ENCODE results near the gene CYP26B1. TPM values are rescaled to one million over a fixed set of nuclear protein-coding genes. Genes with fewer than 3 reads are reported as not detected.

The CYP26B1 gene
- total RNA-seq, 1 experiment from 2014 or later, result 3.9 TPM

DNA sequence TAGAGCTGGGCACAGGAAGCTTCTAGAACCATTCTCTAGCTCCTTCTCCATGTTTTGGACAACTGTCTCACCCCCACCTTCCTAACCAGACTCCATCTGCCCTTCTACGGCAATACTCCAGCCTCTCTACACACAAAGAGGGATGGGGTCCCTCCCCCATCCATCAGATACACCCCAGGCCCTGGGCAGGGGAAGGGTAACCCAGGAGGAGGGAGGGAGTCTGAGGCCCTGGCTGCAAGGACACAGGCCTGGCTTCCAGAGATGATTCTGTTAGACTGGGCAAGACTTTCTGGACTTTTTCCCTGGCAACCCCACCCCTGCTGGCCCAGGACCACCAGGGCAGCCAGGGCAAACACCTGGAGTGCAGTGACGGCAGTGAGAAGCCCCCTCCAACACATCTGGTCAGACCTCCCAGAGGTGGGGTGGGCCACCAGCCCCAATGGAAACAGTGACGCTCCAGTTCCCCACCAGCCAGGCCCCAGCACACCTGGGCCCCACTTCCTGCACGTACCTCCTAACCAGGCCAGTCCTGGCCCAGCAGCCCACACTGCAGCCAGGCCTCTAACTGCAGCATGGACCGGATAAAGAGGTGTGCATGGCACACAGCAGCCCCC lies 6.5 kb downstream of the CYP26B1 start:
- POLR2A ChIA-PET (ENCODE audit: unreplicated experiment), result interaction anchor here (0.7 kb wide), 1 partner anchor 596 kb away, joined by 3 read pairs; no protein-coding TSS in a partner anchor
- no peaks in the 10 kb centered on the region for H3F3A ChIP-seq (ENCODE audit: low read length, unreplicated experiment)
- H3K4me1 ChIP-seq (ENCODE audit: insufficient read depth, low read length), result peaks cover 15% of the 10 kb centered on the region
- no peak overlapping the region for H2AFZ ChIP-seq (ENCODE audit: low read length)
- DNase-seq (no peak), ATAC-seq (no peak)
- CTCF ChIA-PET, result no interaction called here
- no peaks in the 10 kb centered on the region for H3K9me3 ChIP-seq (ENCODE audit: low read length)
- no peaks in the 10 kb centered on the region for H3K79me2 ChIP-seq (ENCODE audit: low read length)
- H3K9ac ChIP-seq (ENCODE audit: low read length), result no peak overlapping the region
- H3K4me3 ChIP-seq (ENCODE audit: low read length), result no peak overlapping the region
- BruUV-seq (replicated peaks), result no TSS peak
- H3K9me2 ChIP-seq (replicated peaks; ENCODE audit: low read length), result no peaks in the 10 kb centered on the region
- H3K36me3 ChIP-seq (ENCODE audit: low read depth, low read length), result no peaks in the 10 kb centered on the region
- TF ChIP-seq, protein P1, sequence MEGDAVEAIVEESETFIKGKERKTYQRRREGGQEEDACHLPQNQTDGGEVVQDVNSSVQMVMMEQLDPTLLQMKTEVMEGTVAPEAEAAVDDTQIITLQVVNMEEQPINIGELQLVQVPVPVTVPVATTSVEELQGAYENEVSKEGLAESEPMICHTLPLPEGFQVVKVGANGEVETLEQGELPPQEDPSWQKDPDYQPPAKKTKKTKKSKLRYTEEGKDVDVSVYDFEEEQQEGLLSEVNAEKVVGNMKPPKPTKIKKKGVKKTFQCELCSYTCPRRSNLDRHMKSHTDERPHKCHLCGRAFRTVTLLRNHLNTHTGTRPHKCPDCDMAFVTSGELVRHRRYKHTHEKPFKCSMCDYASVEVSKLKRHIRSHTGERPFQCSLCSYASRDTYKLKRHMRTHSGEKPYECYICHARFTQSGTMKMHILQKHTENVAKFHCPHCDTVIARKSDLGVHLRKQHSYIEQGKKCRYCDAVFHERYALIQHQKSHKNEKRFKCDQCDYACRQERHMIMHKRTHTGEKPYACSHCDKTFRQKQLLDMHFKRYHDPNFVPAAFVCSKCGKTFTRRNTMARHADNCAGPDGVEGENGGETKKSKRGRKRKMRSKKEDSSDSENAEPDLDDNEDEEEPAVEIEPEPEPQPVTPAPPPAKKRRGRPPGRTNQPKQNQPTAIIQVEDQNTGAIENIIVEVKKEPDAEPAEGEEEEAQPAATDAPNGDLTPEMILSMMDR (conservative IDR thresholded peaks at IDR 0.05; ENCODE audit: low read depth, low read length), result no peak
- intact Hi-C loops (cut with micrococcal nuclease), result no loop called here
- H3K27ac ChIP-seq (ENCODE audit: low read length), result no peak overlapping the region
- no peaks in the 10 kb centered on the region for H3K27me3 ChIP-seq (ENCODE audit: low read length)
- no peak overlapping the region for H3K4me2 ChIP-seq (ENCODE audit: low read length)
- no peaks in the 10 kb centered on the region for H4K20me1 ChIP-seq (ENCODE audit: low read length)

DNA sequence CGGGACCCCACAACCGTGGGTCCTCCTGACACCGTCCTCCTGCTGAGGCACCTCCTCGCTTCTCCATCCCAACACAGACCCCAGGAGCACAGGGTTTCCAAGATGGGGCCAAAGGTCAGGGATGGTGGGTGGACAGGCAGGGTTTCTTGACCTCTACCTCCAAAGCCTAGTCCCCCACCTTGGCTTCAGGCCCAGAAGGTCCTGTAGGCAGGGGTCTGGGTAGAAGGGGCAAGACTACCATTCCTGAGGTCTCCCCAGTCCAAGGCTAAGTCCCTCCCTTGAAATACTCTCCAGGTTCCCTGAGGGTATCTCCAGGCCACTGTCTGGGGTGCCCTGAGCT lies 7.1 kb downstream of the CYP26B1 start:
- Histone ChIP-seq H3K9me3 (ENCODE audit: low read length) (no peaks in the 10 kb centered on the region), H3K36me3 (ENCODE audit: low read depth, low read length) (no peaks in the 10 kb centered on the region), H3K4me1 (ENCODE audit: insufficient read depth, low read length) (peaks cover 11% of the 10 kb centered on the region), H3K27ac (ENCODE audit: low read length) (no peak overlapping the region), H3F3A (ENCODE audit: low read length, unreplicated experiment) (no peaks in the 10 kb centered on the region), H3K79me2 (ENCODE audit: low read length) (no peaks in the 10 kb centered on the region), H3K27me3 (ENCODE audit: low read length) (no peaks in the 10 kb centered on the region), H4K20me1 (ENCODE audit: low read length) (no peaks in the 10 kb centered on the region), H3K4me3 (ENCODE audit: low read length) (no peak overlapping the region), H3K9me2 (replicated peaks; ENCODE audit: low read length) (no peaks in the 10 kb centered on the region), H2AFZ (ENCODE audit: low read length) (no peak overlapping the region), H3K9ac (ENCODE audit: low read length) (no peak overlapping the region), H3K4me2 (ENCODE audit: low read length) (no peak overlapping the region)
- DNase-seq (no peak), ATAC-seq (no peak)
- BruUV-seq (replicated peaks), result no TSS peak
- ChIA-PET POLR2A (ENCODE audit: unreplicated experiment) (no interaction called here), CTCF (no interaction called here)
- TF ChIP-seq, protein P1 (conservative IDR thresholded peaks at IDR 0.05; ENCODE audit: low read depth, low read length), result no peak
- no peak for TF ChIP-seq EZH2 (IDR thresholded peaks at IDR 0.05; ENCODE audit: low read length, unreplicated experiment)
- no peak for TF ChIP-seq EZH2phosphoT487 (IDR thresholded peaks at IDR 0.05; ENCODE audit: borderline replicate concordance, low read length)
- intact Hi-C loops (cut with micrococcal nuclease), result no loop called here

DNA sequence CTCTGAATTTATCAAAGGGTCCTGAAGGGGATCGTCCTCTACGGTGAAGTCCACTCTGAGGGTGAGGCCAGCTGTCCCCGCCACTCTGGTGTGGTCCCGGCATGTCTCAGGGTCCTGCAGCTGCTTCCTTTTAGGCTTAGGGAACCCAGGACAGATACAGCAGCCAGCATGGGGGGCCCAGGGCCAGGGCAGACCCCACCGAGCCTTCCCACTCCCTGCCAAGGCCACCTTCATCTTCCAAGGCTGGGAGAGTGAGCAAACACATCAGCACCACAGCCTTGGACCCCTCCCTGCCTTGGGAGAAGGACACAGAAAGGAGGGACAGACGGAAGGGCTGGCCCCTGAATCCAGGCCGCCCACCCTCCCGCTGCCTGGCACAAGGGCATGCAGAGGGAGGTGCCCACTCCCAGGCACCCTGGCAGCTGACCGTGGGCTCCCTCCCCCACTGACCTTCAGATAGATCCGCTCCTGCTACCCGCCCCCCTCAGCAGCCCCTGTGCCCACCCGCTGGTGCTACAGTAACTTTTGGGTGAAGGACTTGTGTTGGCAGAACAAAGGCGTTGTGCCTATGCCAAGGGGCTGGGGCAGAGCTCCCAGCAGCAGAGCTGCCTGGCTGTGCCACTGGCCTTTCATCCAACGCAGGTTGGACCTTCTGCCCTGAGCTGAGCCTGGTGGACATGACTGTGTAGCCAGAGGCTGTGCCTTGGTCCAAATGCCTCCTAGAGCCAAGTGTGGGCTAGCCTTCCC lies 7.6 kb downstream of the CYP26B1 start:
- intact Hi-C loops (cut with micrococcal nuclease), result no loop called here
- BruUV-seq (replicated peaks), result no TSS peak

More for the DNA sequence above, 7.6 kb downstream of the CYP26B1 start:
- ChIA-PET POLR2A (ENCODE audit: unreplicated experiment) (no interaction called here), CTCF (no interaction called here)
- Histone ChIP-seq H3K27me3 (ENCODE audit: low read length) (no peaks in the 10 kb centered on the region), H3K9ac (ENCODE audit: low read length) (no peak overlapping the region), H3K4me2 (ENCODE audit: low read length) (no peak overlapping the region), H3K9me2 (replicated peaks; ENCODE audit: low read length) (no peaks in the 10 kb centered on the region), H4K20me1 (ENCODE audit: low read length) (no peaks in the 10 kb centered on the region), H3K9me3 (ENCODE audit: low read length) (no peaks in the 10 kb centered on the region), H3K36me3 (ENCODE audit: low read depth, low read length) (no peaks in the 10 kb centered on the region), H3F3A (ENCODE audit: low read length, unreplicated experiment) (no peaks in the 10 kb centered on the region), H3K4me1 (ENCODE audit: insufficient read depth, low read length) (peaks cover 11% of the 10 kb centered on the region), H3K27ac (ENCODE audit: low read length) (no peak overlapping the region), H3K79me2 (ENCODE audit: low read length) (no peaks in the 10 kb centered on the region), H2AFZ (ENCODE audit: low read length) (no peak overlapping the region), H3K4me3 (ENCODE audit: low read length) (no peak overlapping the region)
- TF ChIP-seq EZH2 (IDR thresholded peaks at IDR 0.05; ENCODE audit: low read length, unreplicated experiment), result no peak
- ATAC-seq (no peak), DNase-seq (no peak)

Measured in PC-3 (cell line).